SW 1271 (cell line): Measurements from ENCODE around the gene ZSCAN20.
"Not testable (repeated sequence)": the region's sequence is repeated elsewhere in the genome, so short reads cannot be mapped to it uniquely, and the experiment has no call there.

Experiments used
- DNase-seq, 2 experiments: peaks; one replicate each; lab custom pipeline; 2025; lab: John Stamatoyannopoulos, UW

Gene ZSCAN20

DNA sequence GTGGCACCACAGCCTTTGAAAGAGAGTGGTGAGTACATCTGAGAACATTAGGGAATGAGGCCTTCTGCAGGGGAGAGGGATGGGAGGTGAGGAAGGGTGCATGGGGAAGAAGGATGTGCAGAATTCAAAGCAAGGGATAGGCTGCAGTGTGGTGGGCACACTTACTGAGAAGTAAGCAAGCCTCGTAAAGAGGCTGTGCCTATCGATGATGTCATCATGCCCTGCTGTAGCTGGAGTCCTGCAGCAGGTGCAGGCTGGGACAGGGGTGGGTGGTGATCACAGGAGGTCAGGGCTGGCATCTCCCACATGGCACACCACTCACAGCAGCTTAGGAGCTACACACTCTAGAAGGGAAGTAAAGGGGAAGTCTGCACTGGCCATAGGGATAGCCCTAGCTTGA, 16.2 kb downstream of the ZSCAN20 start:
- no peak for DNase-seq

DNA sequence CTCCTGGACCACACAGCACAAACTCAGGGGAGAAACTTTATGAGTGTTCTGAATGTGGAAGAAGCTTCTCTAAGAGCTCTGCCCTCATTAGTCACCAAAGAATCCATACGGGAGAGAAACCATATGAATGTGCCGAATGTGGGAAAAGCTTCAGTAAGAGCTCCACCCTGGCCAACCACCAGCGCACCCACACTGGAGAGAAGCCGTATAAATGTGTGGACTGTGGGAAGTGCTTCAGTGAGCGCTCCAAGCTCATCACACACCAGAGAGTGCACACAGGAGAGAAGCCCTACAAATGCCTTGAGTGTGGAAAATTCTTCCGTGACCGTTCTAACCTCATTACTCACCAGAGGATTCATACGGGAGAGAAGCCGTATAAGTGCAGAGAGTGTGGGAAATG, 22.5 kb downstream of the ZSCAN20 start:
- no peak for DNase-seq

DNA sequence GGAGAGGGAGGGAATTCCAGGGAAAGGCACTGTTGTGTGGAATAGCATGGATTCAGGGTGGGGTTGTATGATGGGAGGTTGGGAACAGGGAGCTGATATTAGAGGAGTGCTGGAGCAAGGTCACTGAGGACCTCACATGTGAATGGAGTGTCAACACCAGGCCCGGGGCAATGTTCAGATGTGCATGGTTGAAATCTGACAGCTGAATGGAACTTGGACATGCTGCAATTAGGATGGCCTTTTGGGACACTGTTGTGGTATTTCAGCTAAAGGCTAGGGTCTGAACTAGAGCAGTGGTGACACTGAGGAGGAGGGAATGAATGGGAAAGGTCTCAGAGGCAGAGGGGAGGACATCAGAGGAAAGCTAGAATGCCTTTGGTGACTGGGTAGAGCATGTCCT, 25.0 kb downstream of the ZSCAN20 start:
- no peak for DNase-seq

DNA sequence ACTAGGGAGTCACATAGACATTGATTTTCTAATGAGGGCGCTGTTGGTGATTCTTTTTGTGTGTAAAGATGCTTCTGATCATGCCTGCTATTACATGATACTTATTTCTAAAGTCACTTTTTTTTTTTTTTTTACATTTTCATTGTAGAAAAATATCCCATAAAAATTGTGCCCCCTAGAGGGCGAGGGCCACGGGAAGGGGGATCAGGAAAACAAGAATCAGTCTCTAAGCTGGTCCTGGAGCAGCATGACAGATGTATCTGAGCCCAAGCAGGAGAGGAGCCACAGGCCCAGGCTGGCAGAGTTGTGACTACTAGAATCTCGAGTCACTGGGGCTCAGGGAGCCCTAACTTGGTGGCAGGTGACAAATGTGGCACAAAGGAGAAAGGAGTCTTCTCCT, 28.1 kb downstream of the ZSCAN20 start:
- no peak for DNase-seq

DNA sequence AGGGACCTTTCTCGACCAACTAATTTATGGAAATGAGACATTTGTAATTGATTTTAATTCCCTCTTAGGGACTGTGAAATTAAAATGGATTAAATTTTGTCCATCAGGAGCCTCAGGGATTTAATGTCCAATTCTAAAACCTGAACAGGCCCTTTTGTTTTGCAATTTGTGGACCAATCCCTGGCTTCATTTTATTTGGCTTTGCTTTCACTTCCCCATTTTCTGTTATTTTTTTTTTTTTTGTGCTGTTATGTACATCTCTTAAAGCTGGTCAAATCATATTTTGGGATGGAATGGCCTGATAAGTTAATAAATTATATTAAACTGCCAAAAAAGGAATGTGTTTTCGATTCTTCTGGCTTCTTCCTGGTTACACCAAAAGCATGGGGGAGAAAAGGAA, 28.9 kb downstream of the ZSCAN20 start:
- no peak for DNase-seq

DNA sequence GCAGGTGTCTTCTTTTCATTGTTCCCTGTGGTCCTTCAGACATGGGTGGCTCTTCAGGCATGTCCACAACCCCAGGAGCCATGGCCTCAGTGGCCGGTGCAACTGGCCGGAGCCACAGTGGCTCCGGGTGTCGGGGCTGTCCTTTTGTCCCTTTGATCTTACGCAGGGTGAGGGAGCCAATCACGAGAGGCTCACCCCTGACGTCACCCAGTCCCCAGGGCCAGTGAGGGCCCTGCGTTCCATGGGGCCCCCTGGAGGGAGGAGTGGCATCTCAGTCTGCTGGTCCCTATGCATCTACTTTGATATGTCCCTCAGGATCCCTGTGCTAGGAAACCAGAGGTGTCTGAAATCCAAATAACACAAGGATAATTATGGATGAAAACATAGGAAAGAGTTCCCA, 29.3 kb downstream of the ZSCAN20 start:
- no peak for DNase-seq

DNA sequence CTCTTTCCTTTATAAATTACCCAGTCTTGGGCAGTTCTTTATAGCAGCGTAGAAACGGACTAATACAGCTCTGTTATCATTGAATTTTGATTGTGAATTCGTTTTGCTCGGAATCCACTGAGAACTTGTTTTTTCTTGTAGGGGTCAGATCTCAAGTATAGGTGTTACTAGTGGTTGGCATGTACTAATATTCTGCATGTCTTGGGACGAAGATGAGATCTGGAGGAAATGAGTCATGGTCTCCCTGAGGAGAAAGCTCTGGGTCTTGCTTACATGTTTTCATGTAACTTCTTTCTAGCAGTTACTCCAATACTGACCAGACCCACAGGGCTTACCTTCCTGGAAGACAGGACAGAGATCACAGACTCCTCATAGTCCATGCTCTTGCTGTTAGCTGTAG, 30.3 kb downstream of the ZSCAN20 start:
- no peak for DNase-seq

DNA sequence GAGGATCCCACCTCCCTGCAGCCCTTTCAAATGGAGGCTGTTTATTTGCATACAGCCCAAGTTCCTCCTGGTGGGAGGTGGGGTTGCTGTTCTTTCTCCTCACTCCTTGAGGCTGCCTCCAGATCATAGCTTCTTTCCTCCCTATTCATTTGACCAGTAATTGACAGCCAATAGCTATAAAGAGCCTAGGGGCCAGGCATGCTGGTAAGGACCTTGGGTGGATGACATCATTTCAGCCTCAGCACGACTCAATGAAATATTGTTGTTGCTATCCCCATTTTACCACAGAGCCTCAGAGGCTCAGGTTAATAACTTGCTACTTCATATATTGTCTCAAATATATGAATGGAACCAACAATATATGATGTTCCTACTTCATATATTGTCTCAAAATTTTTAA, 31.1 kb downstream of the ZSCAN20 start:
- no peak for DNase-seq

DNA sequence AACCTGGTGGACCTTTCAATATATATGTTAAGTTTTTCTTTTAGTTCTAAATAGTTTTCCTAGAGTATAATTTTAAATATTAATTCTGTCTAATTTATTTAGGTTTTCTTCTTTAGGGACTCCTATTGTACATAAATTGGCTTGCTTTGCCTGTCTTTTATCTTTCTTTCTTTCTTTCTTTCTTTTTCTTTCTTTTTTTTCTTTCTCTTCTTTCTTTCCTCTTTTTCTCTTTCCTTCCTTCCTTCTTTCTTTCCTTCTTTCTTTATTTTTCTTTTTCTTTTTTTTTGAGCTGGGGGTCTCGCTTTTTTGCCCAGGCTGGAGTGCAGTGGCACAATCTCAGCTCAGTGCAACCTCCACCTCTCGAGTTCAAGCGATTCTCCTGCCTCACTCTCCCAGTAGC, 35.2 kb downstream of the ZSCAN20 start:
- no peak for DNase-seq

DNA sequence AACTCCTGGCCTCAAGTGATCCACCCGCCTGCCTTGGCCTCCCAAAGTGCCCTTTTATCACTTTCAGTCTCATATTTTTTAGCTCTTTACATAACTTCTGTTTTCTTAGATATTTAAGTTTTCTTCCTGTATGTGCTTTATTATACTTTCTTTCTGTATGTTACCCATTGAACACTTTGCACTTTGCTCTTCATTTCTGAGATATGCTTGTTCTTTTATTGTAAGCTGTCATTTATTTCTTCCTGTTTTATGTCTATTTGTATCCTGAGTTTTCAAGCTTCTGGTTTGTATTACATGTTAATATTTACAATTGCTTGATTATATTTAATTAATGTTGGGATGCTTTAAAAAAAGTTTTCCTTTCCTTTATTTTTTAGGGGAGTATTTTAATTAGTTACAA, 35.7 kb downstream of the ZSCAN20 start:
- DNase-seq = no peak

DNA sequence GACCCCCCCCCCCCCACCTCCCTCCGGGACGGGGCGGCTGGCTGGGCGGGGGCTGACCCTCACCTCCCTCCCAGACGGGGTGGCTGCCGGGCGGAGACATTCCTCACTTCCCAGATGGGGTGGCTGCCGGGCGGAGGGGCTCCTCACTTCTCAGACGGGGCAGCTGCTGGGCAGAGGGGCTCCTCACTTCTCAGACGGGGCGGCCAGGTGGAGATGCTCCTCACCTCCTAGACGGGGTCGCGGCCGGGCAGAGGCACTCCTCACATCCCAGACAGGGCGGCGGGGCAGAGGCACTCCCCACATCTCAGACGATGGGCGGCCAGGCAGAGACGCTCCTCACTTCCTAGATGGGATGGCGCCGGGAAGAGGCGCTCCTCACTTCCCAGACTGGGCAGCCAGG, 36.8 kb downstream of the ZSCAN20 start:
- not testable (repeated sequence) for DNase-seq

DNA sequence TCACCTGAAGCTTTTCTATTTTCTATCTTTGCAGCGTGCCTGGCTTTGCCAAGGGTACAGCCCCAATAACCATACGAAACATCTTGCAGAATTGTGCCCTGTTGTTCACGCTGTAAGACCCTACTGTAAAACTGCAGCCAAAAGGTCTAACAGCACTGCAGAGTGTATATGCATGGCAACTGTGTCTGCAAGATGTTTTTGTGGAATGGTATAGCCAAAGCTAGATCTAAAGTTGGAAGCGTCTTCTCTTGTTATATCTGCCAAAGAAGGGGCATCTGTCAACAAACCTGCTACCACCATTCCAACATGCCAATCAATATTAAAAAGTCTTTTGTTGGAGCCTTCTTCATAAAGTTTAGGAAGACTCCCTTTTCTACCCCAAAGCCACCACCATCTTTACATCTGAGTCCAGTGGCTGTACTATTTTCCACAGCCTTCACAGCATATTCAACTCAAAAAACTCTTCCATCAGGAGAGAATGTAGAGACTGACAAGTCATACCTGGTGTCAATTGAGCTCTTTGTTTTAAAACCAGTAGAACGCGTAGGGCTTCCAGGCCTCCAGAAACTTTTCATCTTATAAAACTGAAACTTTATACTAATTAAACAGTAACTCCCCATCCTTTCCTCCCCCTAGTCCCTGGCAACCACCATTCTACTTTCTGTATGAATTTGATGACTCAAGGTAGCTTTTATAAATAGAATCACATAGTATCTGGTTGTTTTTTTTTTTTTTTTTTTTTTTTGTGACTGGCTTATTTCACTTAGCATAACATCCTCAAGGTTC, 40.0 kb downstream of the ZSCAN20 start:
- no peak for DNase-seq

DNA sequence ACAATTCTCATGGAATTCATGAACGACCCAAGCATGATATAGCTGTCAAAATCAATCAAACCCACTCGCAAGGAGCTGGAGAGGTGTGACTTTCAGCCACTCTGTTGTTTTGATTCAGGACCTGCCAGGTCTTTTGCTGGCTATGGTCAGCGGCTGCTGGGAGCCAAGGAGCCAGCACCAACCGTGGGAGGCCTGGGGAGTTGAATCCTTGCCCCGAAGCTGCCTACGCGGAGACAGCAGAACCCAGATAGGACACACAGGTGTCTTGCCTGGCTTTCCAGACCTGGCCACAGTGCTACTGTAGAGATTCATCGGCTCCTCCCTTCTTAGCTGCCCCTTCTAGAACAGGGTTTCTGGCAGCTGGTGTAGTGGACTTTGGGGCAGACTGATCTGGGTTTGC, 42.7 kb downstream of the ZSCAN20 start:
- no peak for DNase-seq

DNA sequence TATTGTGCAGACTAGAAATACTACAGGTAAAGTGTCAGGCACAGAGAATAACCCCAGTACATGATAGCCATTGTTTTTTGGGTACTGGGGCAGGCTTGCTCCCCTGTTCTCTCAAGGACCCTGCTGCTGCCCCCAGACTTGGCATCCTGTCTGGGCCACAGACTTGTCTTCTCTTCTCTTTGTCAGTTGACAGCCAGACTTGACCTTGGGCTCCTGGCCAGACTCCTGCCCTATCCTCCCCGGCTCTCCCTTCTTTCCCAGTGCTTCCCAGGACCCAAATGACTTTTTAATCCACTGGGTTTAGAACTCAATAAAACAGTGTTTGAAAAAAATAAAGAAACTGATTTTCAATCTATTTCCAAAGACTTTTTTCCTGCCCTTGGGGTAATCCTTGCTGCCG, 43.2 kb downstream of the ZSCAN20 start:
- no peak for DNase-seq

DNA sequence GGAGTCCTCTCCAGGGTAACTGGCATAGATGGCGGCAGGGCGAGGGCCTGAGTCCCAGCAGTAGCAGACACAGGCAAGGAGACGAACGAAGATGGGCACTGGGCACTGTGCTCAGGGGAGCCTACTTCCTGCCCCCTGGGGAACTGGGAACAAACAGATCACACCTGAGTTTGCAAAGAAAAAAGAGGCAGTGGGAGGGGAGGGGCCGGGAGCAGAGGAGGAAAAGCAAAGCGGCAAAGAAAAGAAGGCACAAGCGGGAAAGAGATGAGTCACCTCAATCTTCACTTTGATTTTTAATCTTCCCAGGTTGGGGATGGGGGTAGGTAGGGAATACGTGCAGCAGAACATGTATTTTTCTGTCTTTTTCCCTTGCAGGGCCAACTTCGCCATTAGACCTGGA, 44.0 kb downstream of the ZSCAN20 start:
- DNase-seq = no peak

DNA sequence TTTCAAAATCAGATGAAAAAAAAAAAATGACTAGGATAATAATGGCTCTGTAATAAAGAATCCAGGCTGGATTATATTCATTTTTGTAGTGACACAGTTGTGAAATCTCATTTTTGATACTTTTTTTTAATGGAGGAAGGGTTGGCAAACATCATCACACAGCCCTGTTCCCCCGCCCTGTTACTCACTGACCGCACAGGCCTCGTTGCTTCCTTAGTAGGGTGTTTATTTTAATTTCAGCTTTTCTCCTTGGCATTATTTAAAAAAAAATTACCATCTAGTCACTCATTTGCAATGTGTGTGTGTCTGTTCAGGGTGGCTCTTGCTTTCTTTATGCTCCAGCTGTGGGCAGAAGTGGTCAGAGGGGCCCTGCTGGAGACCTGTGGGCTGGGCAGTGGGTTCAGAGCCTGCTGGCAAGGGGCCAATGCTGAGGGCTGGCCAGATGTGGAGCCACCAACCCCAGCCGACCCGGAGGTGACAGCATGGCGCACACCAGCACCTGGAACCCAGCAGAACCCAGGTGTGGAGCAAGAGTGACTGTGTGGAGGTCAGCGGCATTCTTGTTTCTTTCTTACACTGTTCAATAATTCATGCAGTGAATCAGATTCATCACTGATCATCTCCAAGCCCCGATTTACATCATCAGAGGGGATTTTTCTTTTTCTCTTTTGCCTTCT, 44.6 kb downstream of the ZSCAN20 start:
- DNase-seq = no peak

DNA sequence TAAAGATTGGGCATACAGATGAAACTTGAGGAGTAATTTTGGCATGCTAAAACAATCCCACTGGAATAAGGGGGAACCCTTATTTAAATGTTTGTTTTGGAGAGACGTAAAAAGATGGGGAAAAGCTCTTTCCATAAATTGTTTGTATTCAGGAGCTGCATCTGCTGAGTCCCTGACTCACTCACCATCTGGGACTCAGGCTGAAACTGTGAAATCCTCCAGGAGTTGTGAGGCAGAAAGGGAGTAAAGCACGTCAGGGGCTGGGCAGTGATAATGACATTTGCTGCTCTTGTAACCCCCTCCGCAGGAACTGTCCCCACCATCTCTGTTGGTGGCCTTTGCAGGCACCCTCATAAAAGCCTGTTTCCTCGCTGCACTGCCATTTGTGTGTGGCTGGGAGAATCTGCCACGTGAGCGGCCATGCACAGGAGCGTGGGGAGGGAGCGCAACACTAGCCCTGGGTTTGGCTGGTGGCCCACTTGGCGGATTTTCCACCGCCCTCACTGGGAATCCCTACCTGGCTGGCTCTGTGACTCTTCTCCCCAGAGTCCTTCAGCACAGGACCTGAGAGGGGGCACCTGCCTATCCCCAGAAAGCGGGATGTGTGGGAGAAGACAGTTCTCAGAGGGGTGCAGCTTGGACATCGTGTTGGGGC, 45.3 kb downstream of the ZSCAN20 start:
- no peak for DNase-seq

DNA sequence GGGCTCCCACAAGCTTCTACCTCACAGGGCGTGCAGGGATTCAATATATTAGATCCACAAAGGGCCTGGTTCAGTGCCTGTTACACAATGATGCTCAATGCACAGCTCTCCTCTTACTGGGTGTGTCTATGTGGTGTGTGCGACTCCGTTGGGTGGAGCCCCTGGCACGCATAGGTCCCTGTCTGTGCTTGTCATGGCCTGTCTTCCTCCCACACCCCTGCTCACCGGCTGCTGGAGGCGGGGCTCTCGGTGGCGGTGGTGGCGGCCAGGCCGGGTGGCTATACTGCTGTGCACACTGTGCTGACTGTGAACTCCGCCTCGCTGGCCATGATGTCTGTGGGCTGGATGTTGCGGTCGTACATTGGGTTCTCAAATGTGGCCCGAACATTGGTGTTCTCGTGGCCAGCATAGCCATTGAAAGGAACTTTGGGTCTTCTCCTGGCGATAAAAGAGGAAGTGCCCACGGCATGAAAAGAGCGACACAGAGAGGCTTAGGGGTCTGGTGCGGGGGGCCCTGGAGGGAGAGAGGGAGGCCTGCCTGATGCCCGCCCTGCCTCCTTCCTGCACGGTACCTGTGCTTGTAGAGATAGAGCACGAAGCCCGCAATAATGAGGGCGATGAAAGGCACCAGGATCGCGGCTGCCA, 46.9 kb downstream of the ZSCAN20 start:
- no peak for DNase-seq

DNA sequence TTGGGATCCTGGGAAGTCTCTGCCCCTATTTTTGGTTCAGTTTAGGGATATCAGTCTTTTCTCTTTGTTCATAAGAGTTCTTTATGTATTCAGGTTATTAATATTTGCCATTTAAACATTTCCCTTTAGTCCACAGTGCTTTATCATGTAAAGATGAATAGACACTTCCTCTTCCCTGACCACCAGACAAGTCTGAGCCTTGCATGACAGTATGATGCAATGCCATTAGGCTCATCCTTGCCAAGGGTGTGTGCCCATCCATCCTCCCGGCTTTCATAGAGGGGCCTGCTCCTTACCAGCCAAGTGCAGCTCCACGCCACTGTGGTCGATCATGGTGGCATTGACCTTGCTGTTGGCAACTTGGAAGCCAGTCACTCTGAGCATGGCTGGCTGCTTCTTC, 52.1 kb downstream of the ZSCAN20 start:
- no peak for DNase-seq

DNA sequence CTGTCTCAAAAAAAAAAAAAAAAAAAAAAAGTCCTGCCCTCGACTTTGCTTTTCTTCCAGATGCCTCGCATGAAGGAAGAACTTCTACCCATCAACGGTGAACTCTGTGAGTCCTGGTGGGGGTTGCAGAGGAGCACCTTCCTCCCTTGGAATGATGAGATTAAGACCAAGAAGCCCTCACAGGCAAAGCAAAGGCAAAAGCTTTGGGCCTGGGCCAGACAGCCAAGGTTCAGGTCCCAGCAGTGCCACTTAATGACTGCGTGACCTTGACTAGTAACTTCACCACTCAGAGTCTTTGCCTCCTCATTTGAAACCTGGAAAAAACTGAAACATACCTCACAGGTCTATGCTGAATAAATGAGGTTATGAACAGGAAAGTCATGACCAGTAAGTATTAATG, 55.5 kb downstream of the ZSCAN20 start:
- no peak for DNase-seq

DNA sequence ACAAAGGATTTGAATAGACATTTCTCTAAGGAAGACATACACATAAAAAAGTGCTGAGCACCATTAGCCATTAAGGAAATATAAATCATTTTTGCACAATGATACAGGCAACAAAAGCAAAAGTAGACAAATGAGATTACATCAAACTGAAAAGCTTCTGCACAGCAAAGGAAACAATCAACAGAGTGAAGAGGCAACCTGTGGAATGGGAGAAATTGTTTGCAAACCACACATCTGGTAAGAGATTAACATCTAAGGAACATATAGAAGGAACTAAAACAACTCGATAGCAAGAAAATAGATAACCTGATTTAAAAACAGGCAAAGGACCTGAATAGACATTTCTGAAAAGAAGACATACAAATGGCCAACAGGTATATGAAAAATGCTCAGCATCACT, 57.5 kb downstream of the ZSCAN20 start:
- no peak for DNase-seq

DNA sequence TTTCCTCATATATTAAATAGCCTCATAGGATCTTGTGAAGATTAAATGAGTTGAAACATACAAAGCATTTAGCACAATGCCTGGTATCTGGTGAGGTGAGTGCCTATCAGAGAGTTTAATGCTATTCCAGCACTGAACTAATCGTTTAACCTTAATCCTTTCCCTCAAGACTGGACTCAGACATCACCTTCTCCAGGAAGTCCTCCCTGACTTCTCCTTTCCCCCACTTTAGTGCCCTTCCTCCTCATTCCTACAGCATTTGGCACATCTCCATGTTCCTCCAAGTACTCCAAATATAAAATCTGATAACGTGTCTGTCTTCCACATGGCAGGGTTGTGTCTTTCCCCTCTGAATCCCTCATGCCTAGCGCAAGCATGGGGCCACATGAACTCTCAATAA, 59.8 kb downstream of the ZSCAN20 start:
- no peak for DNase-seq

DNA sequence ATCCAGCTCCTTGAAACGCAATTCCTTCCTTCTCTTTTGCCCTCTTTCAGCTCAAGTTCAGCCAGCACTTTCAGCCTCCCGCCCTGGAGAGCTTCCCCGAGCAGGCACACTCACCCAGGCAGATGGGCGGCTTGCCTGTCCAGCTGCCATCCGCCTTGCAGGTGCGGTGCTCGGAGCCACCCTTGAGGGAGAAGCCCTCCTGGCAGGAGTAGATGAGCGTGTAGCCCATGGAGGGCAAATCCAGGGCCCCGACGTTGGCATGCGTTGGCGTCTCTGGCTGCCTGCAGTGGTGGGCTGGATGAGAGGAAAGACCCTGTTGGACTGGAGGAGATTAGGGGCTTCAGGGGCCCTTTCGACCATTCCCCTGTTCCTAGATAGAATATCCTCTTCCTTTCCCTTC, 60.5 kb downstream of the ZSCAN20 start:
- DNase-seq = no peak
